Measurements from ENCODE around the gene CACNG1.
"Not testable (repeated sequence)": the region's sequence is repeated elsewhere in the genome, so short reads cannot be mapped to it uniquely, and the experiment has no call there.

Gene CACNG1

GRCh38 chr17:67082107-67082506 is 37.8 kb downstream of the CACNG1 start:
- peak; percentile 14 for DNase-seq

- no peak for DNase-seq
Observed at GRCh38 chr17:67085406-67085805, 41.1 kb downstream of the CACNG1 start.

GRCh38 chr17:67088639-67089038 is 44.3 kb downstream of the CACNG1 start:
- DNase-seq: no peak

GRCh38 chr17:67090341-67090740 is 46.0 kb downstream of the CACNG1 start:
- DNase-seq: no peak

GRCh38 chr17:67092291-67092690 is 47.9 kb downstream of the CACNG1 start:
- DNase-seq: no peak

GRCh38 chr17:67092710-67093109 is 48.4 kb downstream of the CACNG1 start:
- DNase-seq: not testable (repeated sequence)

GRCh38 chr17:67093348-67093747 is 49.0 kb downstream of the CACNG1 start:
- no peak for DNase-seq

- DNase-seq: peak; percentile 10
Observed at GRCh38 chr17:67095291-67095690, 50.9 kb downstream of the CACNG1 start.

GRCh38 chr17:67095803-67096202 is 51.4 kb downstream of the CACNG1 start:
- no peak for DNase-seq

- no peak for DNase-seq
Observed at GRCh38 chr17:67096609-67097008, 52.3 kb downstream of the CACNG1 start.

- no peak for DNase-seq
Observed at GRCh38 chr17:67098006-67098405, 53.7 kb downstream of the CACNG1 start.

- not testable (repeated sequence) for DNase-seq
Observed at GRCh38 chr17:67104641-67105040, 60.3 kb downstream of the CACNG1 start.

GRCh38 chr17:67105213-67105612 is 60.9 kb downstream of the CACNG1 start:
- no peak for DNase-seq

All from activated CD4-positive, alpha-beta T cell treated with anti-CD3 and anti-CD28 coated beads, Interleukin-2, amount 50 U/mL, for 16 hours (primary cell).